HepG2 (cell line): ENCODE measurements around the gene DDR2. TPM values are rescaled to one million over a fixed set of nuclear protein-coding genes. Genes with fewer than 3 reads are reported as not detected.

ENCODE experiments used
- ATAC-seq: fragments of 200-7000 bp; cut with Tn5 transposase; 3 replicates; pipeline ENCODE4 v1.9.1; 2020; ENCODE audit warnings: mild to moderate bottlenecking, moderate library complexity
- BruUV-seq: library from RNA; stranded (reverse); fragments of 400-500 nt; replicated peaks from 2 replicates; lab custom pipeline; 2021; lab: Mats Ljungman, UMichigan
- CTCF ChIA-PET: fragments of 300-600 bp; formaldehyde crosslinking; extraction: SDS; loops from one replicate; lab custom pipeline; 2021; ENCODE audit warnings: low total read pairs, inconsistent platforms, low intra/inter-chr PET ratio; lab: Yijun Ruan, JAX
- POLR2A ChIA-PET: fragments of 350-600 bp; sonication (Branson Sonifier 250); formaldehyde crosslinking; loops from one replicate; lab custom pipeline; 2020; ENCODE audit warnings: antibody characterized with exemption, inconsistent platforms; lab: Yijun Ruan, JAX
- DNase-seq: peaks from one replicate; pipeline ENCODE4 v3.0.0-alpha.2; 2015; ENCODE audit warnings: low spot score
- FAIRE-seq: peaks from 3 replicates; lab custom pipeline; 2011; peaks lifted over from hg19 to GRCh38; lab: Jason Lieb, UNC
- H2AFZ ChIP-seq: one replicate; pipeline ENCODE4 v1.6.1; 2011; ENCODE audit warnings: low read length, inconsistent platforms
- H3K27ac ChIP-seq: fragments of 300-600 bp; 3 replicates; pipeline ENCODE4 v1.8.0; 2011; ENCODE audit warnings: mixed run types, mild to moderate bottlenecking, mixed read lengths, low read length, inconsistent platforms; ENCODE audit not compliant: insufficient read depth; ENCODE audit errors: extremely low read length
- H3K27me3 ChIP-seq, 2 experiments: fragments of 200-600 bp in 1 of 2; 2 replicates in 1 of 2; 3 replicates in 1 of 2; pipeline versions ENCODE4 v1.6.0 to v1.8.0; 2011; ENCODE audit warnings: low read length in 2 of 2, mild to moderate bottlenecking in 2 of 2, moderate library complexity in 2 of 2, inconsistent platforms in 1 of 2; ENCODE audit not compliant: insufficient read depth in 2 of 2, control insufficient read depth in 1 of 2
- H3K36me3 ChIP-seq, 2 experiments: fragments of 200-600 bp in 1 of 2; replicated peaks in 1 of 2; 2 replicates in 1 of 2; 3 replicates in 1 of 2; pipeline versions ENCODE4 v1.5.1 to v1.8.0; 2011; ENCODE audit warnings: low read length in 2 of 2, inconsistent platforms in 1 of 2; ENCODE audit not compliant: insufficient read depth in 2 of 2, control insufficient read depth in 1 of 2
- H3K4me1 ChIP-seq: 2 replicates; pipeline ENCODE4 v1.5.1; 2012; ENCODE audit warnings: low read length, inconsistent platforms; ENCODE audit not compliant: insufficient read depth
- H3K4me2 ChIP-seq: 2 replicates; pipeline ENCODE4 v1.6.0; 2011; ENCODE audit warnings: low read depth, low read length, inconsistent platforms
- H3K4me3 ChIP-seq, 3 experiments: fragments of 200-600 bp in 1 of 3; sonication (generic), shearing (Covaris generic) in 1 of 3; replicated peaks in 1 of 3; 2 replicates each; pipeline ENCODE4 v1.5.1; 2011 to 2016; ENCODE audit warnings: low read length in 3 of 3, inconsistent platforms in 2 of 3, low read depth in 2 of 3, mild to moderate bottlenecking in 2 of 3, control low read depth in 1 of 3, mixed read lengths in 1 of 3; ENCODE audit not compliant: insufficient read depth in 1 of 3
- H3K79me2 ChIP-seq: one replicate; pipeline ENCODE4 v1.6.1; 2011; ENCODE audit warnings: low read length, inconsistent platforms; ENCODE audit not compliant: insufficient read depth
- H3K9ac ChIP-seq: 2 replicates; pipeline ENCODE4 v1.6.0; 2011; ENCODE audit warnings: mild to moderate bottlenecking, low read depth, low read length, inconsistent platforms; ENCODE audit not compliant: insufficient read depth
- H3K9me3 ChIP-seq: 2 replicates; pipeline ENCODE4 v1.5.1; 2012; ENCODE audit warnings: mild to moderate bottlenecking, low read length
- H4K20me1 ChIP-seq: 2 replicates; pipeline ENCODE4 v1.6.0; 2011; ENCODE audit warnings: inconsistent platforms, mild to moderate bottlenecking, low read length, moderate library complexity; ENCODE audit not compliant: insufficient read depth
- AGO1 ChIP-seq: fragments of 200-400 bp; formaldehyde crosslinking; IDR thresholded peaks from 2 replicates; pipeline ENCODE4 v1.6.1; 2017; ENCODE audit warnings: mild to moderate bottlenecking, low read depth, low read length, moderate library complexity; ENCODE audit not compliant: poor library complexity, severe bottlenecking
- BRCA1 ChIP-seq: sonication (generic); formaldehyde crosslinking; IDR thresholded peaks from 2 replicates; pipeline ENCODE4 v1.4.0; 2020; ENCODE audit warnings: missing genetic modification reagents
- ELF4 ChIP-seq: sonication (generic); formaldehyde crosslinking; IDR thresholded peaks from 2 replicates; pipeline ENCODE4 v1.5.0; 2020; ENCODE audit warnings: missing genetic modification reagents, mild to moderate bottlenecking, moderate library complexity, borderline replicate concordance
- FIP1L1 ChIP-seq: fragments of 200-400 bp; formaldehyde crosslinking; IDR thresholded peaks from 2 replicates; pipeline ENCODE4 v1.6.1; 2018; ENCODE audit warnings: low read depth, mild to moderate bottlenecking, low read length, moderate library complexity, borderline replicate concordance; ENCODE audit not compliant: insufficient read depth
- JDP2 ChIP-seq: sonication (generic); formaldehyde crosslinking; IDR thresholded peaks from 2 replicates; pipeline ENCODE4 v1.8.1; 2022; ENCODE audit warnings: missing genetic modification reagents, borderline replicate concordance
- NFATC3 ChIP-seq: sonication (generic); formaldehyde crosslinking; IDR thresholded peaks from 2 replicates; pipeline ENCODE4 v1.5.1; 2020; ENCODE audit warnings: mild to moderate bottlenecking, missing genetic modification reagents
- SMAD9 ChIP-seq: sonication (generic); formaldehyde crosslinking; IDR thresholded peaks from 2 replicates; pipeline ENCODE4 v1.5.1; 2020; ENCODE audit warnings: mild to moderate bottlenecking, missing genetic modification reagents
- ZFP62 ChIP-seq: sonication (generic); formaldehyde crosslinking; IDR thresholded peaks from 2 replicates; pipeline ENCODE4 v1.4.0; 2020; ENCODE audit warnings: missing genetic modification reagents
- ZMAT3 ChIP-seq: sonication (generic); formaldehyde crosslinking; conservative IDR thresholded peaks from 2 replicates; pipeline ENCODE4 v1.7.0; 2021; ENCODE audit warnings: missing genetic modification reagents
- ZNF20 ChIP-seq: sonication (generic); formaldehyde crosslinking; IDR thresholded peaks from 2 replicates; pipeline ENCODE4 v1.4.0; 2020; ENCODE audit warnings: mild to moderate bottlenecking, moderate library complexity, missing genetic modification reagents
- ZNF460 ChIP-seq: sonication (generic); formaldehyde crosslinking; IDR thresholded peaks from 2 replicates; pipeline ENCODE4 v1.5.1; 2020; ENCODE audit warnings: missing genetic modification reagents, mild to moderate bottlenecking, borderline replicate concordance
- ZNF619 ChIP-seq: sonication (generic); formaldehyde crosslinking; IDR thresholded peaks from 2 replicates; pipeline ENCODE4 v1.4.0; 2020; ENCODE audit warnings: mild to moderate bottlenecking, missing genetic modification reagents
- ZNF790 ChIP-seq: sonication (generic); formaldehyde crosslinking; IDR thresholded peaks from 2 replicates; pipeline ENCODE4 v1.8.0; 2022; ENCODE audit warnings: missing genetic modification reagents, mild to moderate bottlenecking, borderline replicate concordance
- WGBS: methylation state at CpG from one replicate; pipeline ENCODE4 v1.1.6; 2017; ENCODE audit warnings: low lambda C conversion rate; 5-methylcytosine and 5-hydroxymethylcytosine counted together
- in situ Hi-C: cut with HindIII; loops from 2 replicates; pipeline ENCODE4 v1.10.0; 2017; ENCODE audit warnings: low pct_unique_long_range_greater_than_20kb; ENCODE audit not compliant: extremely low pct_ligation_motif_present
- intact Hi-C: fragments of 100-400 bp; cut with micrococcal nuclease; formaldehyde crosslinking; loops from one replicate; pipeline ENCODE4 v1.10.0; 2022; ENCODE audit not compliant: unreplicated experiment
- polyA plus RNA-seq, 8 experiments: library from polyadenylated mRNA; depleted of rRNA in 3 of 8; stranded (reverse) in 7 of 8; unstranded in 1 of 8; fragments of >200 nt; fragmentation: Illumina TruSeq in 4 of 8; extraction: Trizol in 4 of 8; gene quantifications; 2 replicates each; pipeline versions ENCODE4 v1.2.1 to v1.2.3, GENCODE V29; 2011 to 2016; ENCODE audit warnings: low read depth in 4 of 8, missing spikeins in 1 of 8, mixed read lengths in 1 of 8; ENCODE audit not compliant: insufficient read depth in 1 of 8
- total RNA-seq, 5 experiments: library from RNA; depleted of rRNA; stranded (reverse); fragments of >200 nt; fragmentation: Illumina TruSeq; extraction: Trizol; gene quantifications; 2 replicates each; pipeline ENCODE4 v1.2.3, GENCODE V29; 2016; ENCODE audit warnings: low read depth in 1 of 5
- TF ChIP-seq, protein P1 (sequence below): IDR thresholded peaks from 2 replicates; pipeline ENCODE4 v1.6.1; 2016; ENCODE audit warnings: low read depth, control low read depth
- TF ChIP-seq, protein P2 (sequence below): sonication (generic); formaldehyde crosslinking; IDR thresholded peaks from 2 replicates; pipeline ENCODE4 v1.9.0; 2022; ENCODE audit warnings: missing genetic modification reagents, mild to moderate bottlenecking, borderline replicate concordance
- TF ChIP-seq, protein P3 (sequence below), 2 experiments: sonication (generic) in 1 of 2; formaldehyde crosslinking in 1 of 2; IDR thresholded peaks; 2 replicates each; pipeline versions ENCODE4 v1.6.1 to v1.9.0; 2014 to 2022; ENCODE audit warnings: antibody characterized with exemption in 1 of 2, borderline replicate concordance in 1 of 2, inconsistent platforms in 1 of 2, low read depth in 1 of 2, missing genetic modification reagents in 1 of 2

Gene DDR2
- total and polyA plus RNA-seq, 2 of the 13 experiments (the other 11 are each of a cell fraction or from before 2014, with no cell fraction given), result 0.36 to 0.38 TPM

GRCh38 chr1:162720996-162721395, 88.7 kb downstream of the DDR2 start:
- Histone ChIP-seq H3K4me1 (no peaks in the 10 kb centered on the region), H3K4me2 (no peak overlapping the region), H3K79me2 (no peaks in the 10 kb centered on the region), H3K9ac (no peak overlapping the region), H3K4me3 (no peak overlapping the region), H3K9me3 (no peaks in the 10 kb centered on the region), H4K20me1 (no peaks in the 10 kb centered on the region), H3K36me3 (no peaks in the 10 kb centered on the region), H3K27ac (no peak overlapping the region), H2AFZ (no peak overlapping the region), H3K27me3 (no peaks in the 10 kb centered on the region)
- ATAC-seq (no peak), FAIRE-seq (no peak), DNase-seq (no peak)
- in situ Hi-C loops (no loop called here), intact Hi-C loops (no loop called here)
- WGBS, result 58% methylated on average over 1 of the region's 1 CpG
- no TSS peak for BruUV-seq
- POLR2A ChIA-PET, result no interaction called here
- CTCF ChIA-PET, result no interaction called here
- TF ChIP-seq ZNF619 (no peak), ZNF790 (CRISPR knock-in tag) (no peak), SMAD9 (no peak), ELF4 (no peak), FIP1L1 (no peak), ZNF460 (CRISPR knock-in tag) (no peak), ZFP62 (no peak), ZMAT3 (CRISPR knock-in tag) (no peak), AGO1 (no peak), BRCA1 (no peak), ZNF20 (CRISPR knock-in tag) (no peak), JDP2 (CRISPR knock-in tag) (no peak), NFATC3 (CRISPR knock-in tag) (no peak)
- TF ChIP-seq, protein P1, sequence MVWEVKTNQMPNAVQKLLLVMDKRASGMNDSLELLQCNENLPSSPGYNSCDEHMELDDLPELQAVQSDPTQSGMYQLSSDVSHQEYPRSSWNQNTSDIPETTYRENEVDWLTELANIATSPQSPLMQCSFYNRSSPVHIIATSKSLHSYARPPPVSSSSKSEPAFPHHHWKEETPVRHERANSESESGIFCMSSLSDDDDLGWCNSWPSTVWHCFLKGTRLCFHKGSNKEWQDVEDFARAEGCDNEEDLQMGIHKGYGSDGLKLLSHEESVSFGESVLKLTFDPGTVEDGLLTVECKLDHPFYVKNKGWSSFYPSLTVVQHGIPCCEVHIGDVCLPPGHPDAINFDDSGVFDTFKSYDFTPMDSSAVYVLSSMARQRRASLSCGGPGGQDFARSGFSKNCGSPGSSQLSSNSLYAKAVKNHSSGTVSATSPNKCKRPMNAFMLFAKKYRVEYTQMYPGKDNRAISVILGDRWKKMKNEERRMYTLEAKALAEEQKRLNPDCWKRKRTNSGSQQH (CRISPR knock-in tag), result no peak
- TF ChIP-seq, protein P2, sequence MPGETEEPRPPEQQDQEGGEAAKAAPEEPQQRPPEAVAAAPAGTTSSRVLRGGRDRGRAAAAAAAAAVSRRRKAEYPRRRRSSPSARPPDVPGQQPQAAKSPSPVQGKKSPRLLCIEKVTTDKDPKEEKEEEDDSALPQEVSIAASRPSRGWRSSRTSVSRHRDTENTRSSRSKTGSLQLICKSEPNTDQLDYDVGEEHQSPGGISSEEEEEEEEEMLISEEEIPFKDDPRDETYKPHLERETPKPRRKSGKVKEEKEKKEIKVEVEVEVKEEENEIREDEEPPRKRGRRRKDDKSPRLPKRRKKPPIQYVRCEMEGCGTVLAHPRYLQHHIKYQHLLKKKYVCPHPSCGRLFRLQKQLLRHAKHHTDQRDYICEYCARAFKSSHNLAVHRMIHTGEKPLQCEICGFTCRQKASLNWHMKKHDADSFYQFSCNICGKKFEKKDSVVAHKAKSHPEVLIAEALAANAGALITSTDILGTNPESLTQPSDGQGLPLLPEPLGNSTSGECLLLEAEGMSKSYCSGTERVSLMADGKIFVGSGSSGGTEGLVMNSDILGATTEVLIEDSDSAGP, result no peak
- TF ChIP-seq, protein P3, sequence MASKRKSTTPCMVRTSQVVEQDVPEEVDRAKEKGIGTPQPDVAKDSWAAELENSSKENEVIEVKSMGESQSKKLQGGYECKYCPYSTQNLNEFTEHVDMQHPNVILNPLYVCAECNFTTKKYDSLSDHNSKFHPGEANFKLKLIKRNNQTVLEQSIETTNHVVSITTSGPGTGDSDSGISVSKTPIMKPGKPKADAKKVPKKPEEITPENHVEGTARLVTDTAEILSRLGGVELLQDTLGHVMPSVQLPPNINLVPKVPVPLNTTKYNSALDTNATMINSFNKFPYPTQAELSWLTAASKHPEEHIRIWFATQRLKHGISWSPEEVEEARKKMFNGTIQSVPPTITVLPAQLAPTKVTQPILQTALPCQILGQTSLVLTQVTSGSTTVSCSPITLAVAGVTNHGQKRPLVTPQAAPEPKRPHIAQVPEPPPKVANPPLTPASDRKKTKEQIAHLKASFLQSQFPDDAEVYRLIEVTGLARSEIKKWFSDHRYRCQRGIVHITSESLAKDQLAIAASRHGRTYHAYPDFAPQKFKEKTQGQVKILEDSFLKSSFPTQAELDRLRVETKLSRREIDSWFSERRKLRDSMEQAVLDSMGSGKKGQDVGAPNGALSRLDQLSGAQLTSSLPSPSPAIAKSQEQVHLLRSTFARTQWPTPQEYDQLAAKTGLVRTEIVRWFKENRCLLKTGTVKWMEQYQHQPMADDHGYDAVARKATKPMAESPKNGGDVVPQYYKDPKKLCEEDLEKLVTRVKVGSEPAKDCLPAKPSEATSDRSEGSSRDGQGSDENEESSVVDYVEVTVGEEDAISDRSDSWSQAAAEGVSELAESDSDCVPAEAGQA (IDR thresholded peaks at IDR 0.05; ENCODE audit: low read depth), result no peak
- TF ChIP-seq, protein P3 (CRISPR knock-in tag; IDR thresholded peaks at IDR 0.05; ENCODE audit: borderline replicate concordance), result no peak
